Vagina (tissue), 2 donors: ENCODE measurements around the gene CCDC148. TPM values are rescaled to one million over a fixed set of nuclear protein-coding genes. Genes with fewer than 3 reads are reported as not detected.
"Not testable (repeated sequence)": the region's sequence is repeated elsewhere in the genome, so short reads cannot be mapped to it uniquely, and the experiment has no call there.

Source experiments
- DNase-seq, 2 donors: peaks; one replicate each; pipeline ENCODE4 v3.0.0-alpha.2; 2017; ENCODE audit errors: extremely low spot score in 2 of 2
- H3K27ac ChIP-seq: fragments of 200-600 bp; sonication (generic); one replicate; pipeline ENCODE4 v1.5.1; 2019
- H3K27me3 ChIP-seq: fragments of 200-600 bp; sonication (generic); one replicate; pipeline ENCODE4 v1.5.1; 2019
- H3K36me3 ChIP-seq, 2 donors: fragments of 200-600 bp; sonication (generic); one replicate each; pipeline ENCODE4 v1.5.1; 2017 to 2019
- H3K4me1 ChIP-seq: fragments of 200-600 bp; sonication (generic); one replicate; pipeline ENCODE4 v1.5.1; 2019
- H3K4me3 ChIP-seq, 2 donors: fragments of 200-600 bp; sonication (generic); 1 replicate in 1 of 2; 2 replicates in 1 of 2; pipeline ENCODE4 v1.5.1; 2016 to 2019
- H3K9me3 ChIP-seq: fragments of 200-600 bp; sonication (generic); one replicate; pipeline ENCODE4 v1.5.1; 2019
- CTCF ChIP-seq, 3 experiments: fragments of 450-650 bp in 2 of 3; fragments of 200-600 bp in 1 of 3; sonication (generic) in 1 of 3; IDR thresholded peaks; one replicate each; pipeline ENCODE4 v1.5.1; 2017 to 2019; ENCODE audit warnings: antibody characterized with exemption in 3 of 3, mild to moderate bottlenecking in 2 of 3, moderate library complexity in 2 of 3
- POLR2A ChIP-seq, 2 donors: fragments of 450-650 bp; IDR thresholded peaks; one replicate each; pipeline ENCODE4 v1.6.1; 2017; ENCODE audit warnings: antibody characterized with exemption in 2 of 2, mild to moderate bottlenecking in 2 of 2, moderate library complexity in 2 of 2
- POLR2AphosphoS5 ChIP-seq, 2 donors: sonication (generic); formaldehyde crosslinking; IDR thresholded peaks; one replicate each; pipeline ENCODE4 v1.9.0; 2017; ENCODE audit warnings: antibody characterized with exemption in 2 of 2, mild to moderate bottlenecking in 2 of 2, low read depth in 1 of 2; ENCODE audit not compliant: insufficient read depth in 1 of 2
- intact Hi-C: fragments of 100-400 bp; cut with DNase I; formaldehyde crosslinking; loops from one replicate; pipeline ENCODE4 v1.15.1; 2023
- total RNA-seq: library from RNA; depleted of rRNA; stranded (reverse); fragments of >200 nt; gene quantifications from one replicate; pipeline ENCODE4 v1.2.3, GENCODE V29; 2016

Gene CCDC148
- total RNA-seq, 1 donor from 2014 or later: not detected

GRCh38 chr2:158458617-158458920, 2.0 kb upstream of the CCDC148 start:
- Histone ChIP-seq H3K27me3 (no peaks in the 10 kb centered on the region), H3K4me3 (peak overlapping the region; percentile 93 to 97), H3K9me3 (no peaks in the 10 kb centered on the region), H3K27ac (peak overlapping the region; percentile 97), H3K36me3 (no peaks in the 10 kb centered on the region), H3K4me1 (peaks cover 40% of the 10 kb centered on the region)
- no peak for DNase-seq
- TF ChIP-seq POLR2A (IDR thresholded peaks at IDR 0.05): no peak
- no peak for TF ChIP-seq POLR2AphosphoS5 (IDR thresholded peaks at IDR 0.05; ENCODE audit: insufficient read depth in 1 of 2, low read depth in 1 of 2)
- TF ChIP-seq CTCF (IDR thresholded peaks at IDR 0.05): no peak
- intact Hi-C loops: loop anchor here (10.0 kb wide), 1 partner anchor 296 kb away; no protein-coding TSS in a partner anchor

GRCh38 chr2:158457826-158458616, 1.5 kb upstream of the CCDC148 start:
- Histone ChIP-seq H3K9me3 (no peaks in the 10 kb centered on the region), H3K4me3 (peak overlapping the region; percentile 93 to 97), H3K36me3 (no peaks in the 10 kb centered on the region), H3K27me3 (no peaks in the 10 kb centered on the region), H3K4me1 (peaks cover 35% of the 10 kb centered on the region), H3K27ac (peak overlapping the region; percentile 97)
- intact Hi-C loops: loop anchor here (10.0 kb wide), 1 partner anchor 297 kb away; no protein-coding TSS in a partner anchor
- no peak for DNase-seq
- TF ChIP-seq POLR2A (IDR thresholded peaks at IDR 0.05): peak in 1 of 2 donors; percentile 15
- peak in 1 of 2 donors; percentile 72 for TF ChIP-seq POLR2AphosphoS5 (IDR thresholded peaks at IDR 0.05; ENCODE audit: insufficient read depth in 1 of 2, low read depth in 1 of 2)
- peak in 1 of 3 experiments; percentile 14 for TF ChIP-seq CTCF (IDR thresholded peaks at IDR 0.05)

- intact Hi-C loops: loop anchor here (10.0 kb wide), 1 partner anchor 298 kb away; no protein-coding TSS in a partner anchor
- no peak for TF ChIP-seq CTCF (IDR thresholded peaks at IDR 0.05)
- no peak for TF ChIP-seq POLR2AphosphoS5 (IDR thresholded peaks at IDR 0.05; ENCODE audit: insufficient read depth in 1 of 2, low read depth in 1 of 2)
- TF ChIP-seq POLR2A (IDR thresholded peaks at IDR 0.05): no peak
- no peaks in the 10 kb centered on the region for H3K9me3 ChIP-seq
- H3K4me3 ChIP-seq: peak overlapping the region; percentile 93 to 97
- no peaks in the 10 kb centered on the region for H3K27me3 ChIP-seq
- peaks cover 33% of the 10 kb centered on the region for H3K4me1 ChIP-seq
- DNase-seq: no peak
- H3K36me3 ChIP-seq: no peaks in the 10 kb centered on the region
- H3K27ac ChIP-seq: peak overlapping the region; percentile 97
These were observed 706 bp upstream of the CCDC148 start for GRCh38 chr2:158457092-158457825.

GRCh38 chr2:158443606-158444005, 12.9 kb downstream of the CCDC148 start:
- Histone ChIP-seq H3K36me3 (no peaks in the 10 kb centered on the region), H3K4me1 (no peaks in the 10 kb centered on the region), H3K27ac (no peak overlapping the region), H3K27me3 (no peaks in the 10 kb centered on the region), H3K4me3 (no peak overlapping the region), H3K9me3 (no peaks in the 10 kb centered on the region)
- no peak for TF ChIP-seq POLR2A (IDR thresholded peaks at IDR 0.05)
- TF ChIP-seq POLR2AphosphoS5 (IDR thresholded peaks at IDR 0.05; ENCODE audit: insufficient read depth in 1 of 2, low read depth in 1 of 2): no peak
- no peak for TF ChIP-seq CTCF (IDR thresholded peaks at IDR 0.05)
- DNase-seq: no peak
- intact Hi-C loops: no loop called here

GRCh38 chr2:158439062-158439461, 17.5 kb downstream of the CCDC148 start:
- H3K4me3 ChIP-seq, H3K9me3 ChIP-seq, intact Hi-C loops, H3K4me1 ChIP-seq, H3K27ac ChIP-seq, DNase-seq, H3K27me3 ChIP-seq, H3K36me3 ChIP-seq: not testable (repeated sequence)

- intact Hi-C loops, H3K36me3 ChIP-seq, H3K27ac ChIP-seq, DNase-seq, H3K4me1 ChIP-seq, H3K9me3 ChIP-seq, H3K27me3 ChIP-seq, H3K4me3 ChIP-seq: not testable (repeated sequence)
These were observed 22.8 kb downstream of the CCDC148 start for GRCh38 chr2:158433716-158434115.
